ENCODE data around the gene PRKCG.
A peak's percentile ranks its signal among the peaks of the same experiment; 100 is the strongest.
"Not testable (repeated sequence)": the region's sequence is repeated elsewhere in the genome, so short reads cannot be mapped to it uniquely, and the experiment has no call there.

PRKCG gene

DNA sequence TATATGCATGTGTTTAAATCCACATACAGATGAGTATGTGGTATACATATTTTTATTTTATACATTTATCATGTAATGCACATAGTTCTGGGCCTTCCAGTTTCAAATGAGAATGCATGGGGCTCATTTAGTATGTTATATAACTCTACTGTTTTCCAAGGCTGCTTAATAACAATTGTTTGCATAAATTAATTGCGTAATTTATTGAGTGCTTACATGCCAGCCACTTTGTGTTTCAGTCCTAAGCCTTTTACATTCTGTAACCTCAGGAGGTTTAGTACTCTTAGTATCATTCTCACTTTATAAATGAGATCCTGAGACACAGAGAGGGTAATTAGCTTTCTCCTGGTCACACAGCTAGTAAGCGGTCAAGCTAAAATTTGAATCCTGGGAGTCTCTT lies 64.0 kb downstream of the PRKCG start:
- DNase-seq: no peak

DNA sequence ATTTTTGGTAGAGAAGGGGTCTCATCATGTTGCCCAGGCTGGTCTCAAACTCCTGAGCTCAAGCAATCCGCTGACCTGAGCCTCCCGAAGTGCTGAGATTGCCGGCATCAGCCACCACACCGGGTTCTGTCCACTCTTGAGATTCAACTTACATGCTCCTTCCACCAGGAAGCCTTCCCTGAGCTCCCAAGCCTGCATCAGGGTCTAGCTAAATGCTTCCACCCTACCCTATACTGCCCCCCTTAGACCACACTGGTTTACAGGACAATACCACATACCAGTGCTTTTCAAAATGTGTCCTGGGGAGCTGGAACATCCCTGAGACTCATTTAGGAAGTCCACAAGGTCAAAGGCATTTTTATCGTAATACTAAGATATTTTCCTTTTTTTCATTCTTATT lies 65.6 kb downstream of the PRKCG start:
- DNase-seq: peak in 1 of 2 experiments; percentile 40

DNA sequence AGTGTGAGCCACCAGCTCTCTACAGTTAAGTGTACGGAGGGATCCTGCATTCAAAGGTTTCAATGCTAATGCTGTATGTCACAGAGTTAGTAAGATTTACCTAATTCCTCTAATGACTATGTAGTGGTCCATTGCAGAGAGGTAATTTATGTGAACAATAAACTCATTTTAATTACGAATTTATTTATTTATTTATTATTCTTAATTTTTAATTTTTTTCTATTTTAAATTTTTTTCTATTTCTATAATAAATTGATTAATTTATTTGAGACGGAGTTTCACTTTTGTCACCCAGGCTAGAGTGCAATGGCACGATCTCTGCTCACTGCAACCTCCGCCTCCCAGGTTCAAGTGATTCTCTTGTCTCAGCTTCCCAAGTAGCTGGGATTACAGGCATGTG lies 66.6 kb downstream of the PRKCG start:
- DNase-seq: not testable (repeated sequence)

- no peak for DNase-seq
Measured at GRCh38 chr19:53951436-53951835, 69.4 kb downstream of the PRKCG start.

DNA sequence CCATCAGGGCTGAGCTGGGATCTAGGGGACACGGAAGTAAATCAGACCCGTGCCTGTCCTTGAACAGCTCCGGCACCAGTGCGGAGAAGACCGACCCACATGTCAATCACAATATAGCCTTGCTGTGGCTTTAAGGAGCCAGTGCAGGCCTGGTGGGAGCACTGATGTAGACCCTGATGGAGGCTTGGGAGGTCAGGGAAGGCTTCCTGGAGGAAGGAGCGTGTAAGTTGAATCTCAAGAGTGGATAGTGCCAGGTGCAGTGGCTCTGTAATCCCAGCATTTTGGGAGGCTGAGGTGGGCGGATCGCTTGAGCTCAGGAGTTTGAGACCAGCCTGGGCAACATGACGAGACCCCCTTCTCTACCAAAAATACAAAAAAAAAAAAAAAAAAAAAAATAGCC lies 70.0 kb downstream of the PRKCG start:
- no peak for DNase-seq

DNA sequence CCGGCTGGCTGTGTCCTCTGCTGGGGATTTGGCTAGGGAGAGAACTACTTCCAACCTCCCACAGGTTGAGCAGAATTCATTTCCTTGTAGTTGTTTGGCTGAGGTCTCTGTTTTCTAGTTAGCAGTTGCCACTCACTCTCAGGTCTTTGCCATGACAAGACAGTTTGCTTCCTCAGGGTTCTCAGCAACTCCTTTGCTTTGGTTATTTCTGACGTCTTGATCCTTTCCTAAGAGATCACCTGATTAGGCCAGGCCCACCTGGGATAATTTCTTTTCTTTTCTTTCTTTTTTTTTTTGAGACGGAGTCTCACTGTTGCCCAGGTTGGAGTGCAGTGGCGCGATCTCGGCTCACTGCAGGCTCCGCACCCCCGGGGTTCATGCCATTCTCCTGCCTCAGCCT lies 71.4 kb downstream of the PRKCG start:
- no peak for DNase-seq
